PC-9 (cell line): ENCODE results near the gene PHLPP1. TPM values are rescaled to one million over a fixed set of nuclear protein-coding genes. Genes with fewer than 3 reads are reported as not detected.

ENCODE experiments used
- BruUV-seq: library from RNA; stranded (reverse); fragments of 400-500 nt; replicated peaks from 2 replicates; lab custom pipeline; 2021; lab: Mats Ljungman, UMichigan
- CTCF ChIA-PET: fragments of 300-600 bp; sonication (Branson Sonifier 250); formaldehyde crosslinking; loops from one replicate; lab custom pipeline; 2022; ENCODE audit warnings: antibody characterized with exemption; lab: Charles Lee
- POLR2A ChIA-PET: fragments of 300-600 bp; sonication (Branson Sonifier 250); formaldehyde crosslinking; loops from one replicate; lab custom pipeline; 2022; ENCODE audit warnings: antibody characterized with exemption; ENCODE audit not compliant: unreplicated experiment; lab: Charles Lee
- DNase-seq, 2 experiments: peaks; one replicate each; pipeline versions ENCODE4 v3.0.0 to v3.0.0-alpha.2; 2015 to 2022; ENCODE audit warnings: mixed read lengths in 1 of 2
- H2AFZ ChIP-seq: fragments of 200-600 bp; sonication (generic); 2 replicates; pipeline ENCODE4 v1.8.1; 2017; ENCODE audit warnings: antibody characterized with exemption
- H3F3A ChIP-seq: fragments of 200-600 bp; sonication (generic); 2 replicates; pipeline ENCODE4 v1.8.1; 2017; ENCODE audit warnings: antibody characterized with exemption, mild to moderate bottlenecking, low read depth; ENCODE audit not compliant: insufficient read depth
- H3K27ac ChIP-seq: fragments of 200-600 bp; sonication (generic); 2 replicates; pipeline ENCODE4 v1.6.1; 2016; ENCODE audit warnings: mixed run types
- H3K27me3 ChIP-seq: fragments of 200-600 bp; sonication (generic); 2 replicates; pipeline ENCODE4 v1.6.1; 2016; ENCODE audit warnings: low read depth, mixed run types; ENCODE audit not compliant: insufficient read depth
- H3K36me3 ChIP-seq: fragments of 200-600 bp; sonication (generic); 2 replicates; pipeline ENCODE4 v1.6.1; 2016; ENCODE audit warnings: low read depth, mixed run types
- H3K4me1 ChIP-seq: fragments of 200-600 bp; sonication (generic); replicated peaks from 2 replicates; pipeline ENCODE4 v1.6.1; 2016; ENCODE audit warnings: mixed run types; ENCODE audit not compliant: insufficient read depth
- H3K4me2 ChIP-seq: fragments of 200-600 bp; sonication (generic); 2 replicates; pipeline ENCODE4 v1.6.1; 2017; ENCODE audit warnings: mixed run types
- H3K4me3 ChIP-seq: fragments of 200-600 bp; sonication (generic); 2 replicates; pipeline ENCODE4 v1.6.1; 2016; ENCODE audit warnings: mixed run types
- H3K79me2 ChIP-seq: fragments of 200-600 bp; sonication (generic); 2 replicates; pipeline ENCODE4 v1.6.1; 2017; ENCODE audit warnings: low read depth, mixed run types
- H3K9me2 ChIP-seq: fragments of 200-600 bp; sonication (generic); 2 replicates; pipeline ENCODE4 v1.8.1; 2017; ENCODE audit warnings: mild to moderate bottlenecking; ENCODE audit not compliant: insufficient read depth
- H3K9me3 ChIP-seq: fragments of 200-600 bp; sonication (generic); 2 replicates; pipeline ENCODE4 v1.8.1; 2016; ENCODE audit warnings: low read depth; ENCODE audit not compliant: insufficient read depth
- H4K20me1 ChIP-seq: fragments of 200-600 bp; sonication (generic); 2 replicates; pipeline ENCODE4 v1.8.1; 2017; ENCODE audit not compliant: insufficient read depth
- EZH2 ChIP-seq: fragments of 200-600 bp; sonication (generic); IDR thresholded peaks from 2 replicates; pipeline ENCODE4 v1.8.0; 2017; ENCODE audit warnings: antibody characterized with exemption, low read depth
- intact Hi-C: fragments of 100-400 bp; cut with micrococcal nuclease; formaldehyde crosslinking; loops from one replicate; pipeline ENCODE4 v1.10.0; 2022; ENCODE audit not compliant: unreplicated experiment
- total RNA-seq: library from RNA; stranded (reverse); gene quantifications from 2 replicates; pipeline ENCODE4 v1.2.3, GENCODE V29; 2021
- TF ChIP-seq, protein P1 (sequence below): fragments of 200-600 bp; sonication (generic); conservative IDR thresholded peaks from 2 replicates; pipeline ENCODE4 v1.6.1; 2017; ENCODE audit warnings: mixed run types, antibody characterized with exemption, mild to moderate bottlenecking, moderate library complexity

The PHLPP1 gene
- total RNA-seq, 1 experiment from 2014 or later, result 21.1 TPM

DNA sequence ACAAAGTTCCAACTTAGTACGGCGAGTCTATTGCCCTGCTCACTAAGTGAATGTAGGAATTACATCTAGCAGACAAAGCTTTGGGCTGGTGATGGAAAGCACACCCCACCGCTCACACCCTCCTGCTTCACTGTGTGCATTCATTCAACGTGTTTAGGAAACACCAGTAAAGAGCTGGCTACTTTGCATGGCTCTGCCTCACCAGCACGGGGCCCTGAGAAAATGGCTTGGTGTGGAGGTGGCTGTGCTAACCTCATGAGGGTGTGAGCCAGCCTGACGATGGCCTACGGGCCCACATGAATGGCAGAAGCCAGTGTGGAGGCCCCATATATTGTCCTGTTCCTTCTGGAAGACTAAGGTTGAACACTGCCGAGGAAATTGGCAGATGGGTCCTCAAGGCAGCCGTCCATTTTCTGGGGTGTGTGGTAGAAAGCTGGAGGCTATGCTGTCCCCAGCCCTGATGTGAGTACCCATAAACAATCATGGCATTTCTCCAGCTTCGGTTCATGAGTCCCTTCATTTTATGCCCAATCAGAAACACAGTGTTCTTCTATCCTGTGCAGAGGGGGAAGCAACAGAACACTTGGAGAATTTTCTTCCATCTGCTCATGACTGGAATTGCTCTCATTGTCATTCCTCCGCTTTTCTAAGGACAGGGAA, 269.4 kb downstream of the PHLPP1 start:
- H3F3A ChIP-seq, result no peaks in the 10 kb centered on the region
- no peaks in the 10 kb centered on the region for H3K9me3 ChIP-seq
- no peak overlapping the region for H2AFZ ChIP-seq
- no peak for TF ChIP-seq EZH2
- intact Hi-C loops, result no loop called here
- CTCF ChIA-PET, result no interaction called here
- 0 out of 2 replicates have a peak, but pooled peaks cover 4% of the 10 kb centered on the region for H3K36me3 ChIP-seq
- no peaks in the 10 kb centered on the region for H3K79me2 ChIP-seq
- H4K20me1 ChIP-seq, result no peaks in the 10 kb centered on the region
- no peak overlapping the region for H3K27ac ChIP-seq
- no peaks in the 10 kb centered on the region for H3K27me3 ChIP-seq
- POLR2A ChIA-PET, result no interaction called here
- BruUV-seq, result no TSS peak
- DNase-seq, result no peak
- H3K9me2 ChIP-seq, result no peaks in the 10 kb centered on the region
- no peak overlapping the region for H3K4me3 ChIP-seq
- peaks cover under 1% of the 10 kb centered on the region; the same call in 1 of the 2 replicates for H3K4me1 ChIP-seq
- no peak overlapping the region for H3K4me2 ChIP-seq

- H3F3A ChIP-seq, result no peaks in the 10 kb centered on the region
- TF ChIP-seq EZH2, result no peak
- TF ChIP-seq, protein P1, sequence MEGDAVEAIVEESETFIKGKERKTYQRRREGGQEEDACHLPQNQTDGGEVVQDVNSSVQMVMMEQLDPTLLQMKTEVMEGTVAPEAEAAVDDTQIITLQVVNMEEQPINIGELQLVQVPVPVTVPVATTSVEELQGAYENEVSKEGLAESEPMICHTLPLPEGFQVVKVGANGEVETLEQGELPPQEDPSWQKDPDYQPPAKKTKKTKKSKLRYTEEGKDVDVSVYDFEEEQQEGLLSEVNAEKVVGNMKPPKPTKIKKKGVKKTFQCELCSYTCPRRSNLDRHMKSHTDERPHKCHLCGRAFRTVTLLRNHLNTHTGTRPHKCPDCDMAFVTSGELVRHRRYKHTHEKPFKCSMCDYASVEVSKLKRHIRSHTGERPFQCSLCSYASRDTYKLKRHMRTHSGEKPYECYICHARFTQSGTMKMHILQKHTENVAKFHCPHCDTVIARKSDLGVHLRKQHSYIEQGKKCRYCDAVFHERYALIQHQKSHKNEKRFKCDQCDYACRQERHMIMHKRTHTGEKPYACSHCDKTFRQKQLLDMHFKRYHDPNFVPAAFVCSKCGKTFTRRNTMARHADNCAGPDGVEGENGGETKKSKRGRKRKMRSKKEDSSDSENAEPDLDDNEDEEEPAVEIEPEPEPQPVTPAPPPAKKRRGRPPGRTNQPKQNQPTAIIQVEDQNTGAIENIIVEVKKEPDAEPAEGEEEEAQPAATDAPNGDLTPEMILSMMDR, result no peak
- CTCF ChIA-PET, result no interaction called here
Measured at GRCh38 chr18:62986490-62986889, 271.1 kb downstream of the PHLPP1 start.

DNA sequence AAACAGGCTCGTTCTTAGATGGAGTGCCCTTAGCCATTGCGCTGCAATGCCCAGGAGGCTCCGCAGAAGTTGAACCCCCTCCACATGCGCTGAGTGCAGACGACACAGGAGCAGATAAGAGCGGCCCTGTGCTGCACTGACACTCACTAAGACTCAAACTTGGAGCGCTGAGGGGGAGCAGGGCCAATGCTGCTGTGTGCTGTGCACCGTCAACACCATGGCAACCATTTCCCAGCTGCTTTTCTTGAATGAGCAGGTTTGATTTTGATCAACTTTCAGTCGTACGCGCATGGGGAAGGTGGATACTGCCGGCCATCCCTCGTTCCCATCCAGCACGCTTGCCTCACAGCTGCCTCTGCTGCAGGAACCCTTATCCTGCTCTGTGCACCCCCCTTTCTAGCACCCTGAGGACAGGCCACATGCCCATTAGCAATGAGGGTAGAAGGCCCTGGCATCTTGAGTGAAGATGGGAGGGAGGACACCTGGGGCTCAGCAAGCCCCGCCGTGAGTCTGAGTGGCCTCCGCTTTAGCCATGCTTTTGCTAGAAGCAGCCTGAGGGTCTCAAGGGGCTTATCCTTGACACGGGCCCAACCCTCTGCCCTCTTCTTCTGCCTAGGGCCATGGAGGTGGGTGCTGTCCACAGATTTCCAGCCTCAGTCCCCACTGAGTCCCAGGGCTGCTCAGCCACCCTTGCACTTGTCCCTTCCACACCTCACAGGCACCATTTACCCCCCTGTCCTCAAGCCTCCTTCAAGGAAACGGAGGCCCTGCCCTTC, 271.9 kb downstream of the PHLPP1 start:
- Histone ChIP-seq H3K9me2 (no peaks in the 10 kb centered on the region), H3K27me3 (no peaks in the 10 kb centered on the region), H4K20me1 (no peaks in the 10 kb centered on the region), H3K4me2 (no peak overlapping the region), H3K4me3 (no peak overlapping the region), H3K79me2 (no peaks in the 10 kb centered on the region), H3K36me3 (no peaks in the 10 kb centered on the region), H3K4me1 (0 out of 2 replicates have a peak, but pooled peaks cover 1% of the 10 kb centered on the region), H3F3A (no peaks in the 10 kb centered on the region), H2AFZ (no peak overlapping the region), H3K9me3 (no peaks in the 10 kb centered on the region), H3K27ac (no peak overlapping the region)
- CTCF ChIA-PET, result no interaction called here
- intact Hi-C loops, result no loop called here
- no peak for TF ChIP-seq EZH2
- TF ChIP-seq, protein P1, result no peak
- POLR2A ChIA-PET, result no interaction called here
- no TSS peak for BruUV-seq
- no peak for DNase-seq

More at GRCh38 chr18:62986490-62986889, 271.1 kb downstream of the PHLPP1 start:
- no TSS peak for BruUV-seq
- Histone ChIP-seq H3K4me3 (no peak overlapping the region), H3K27me3 (no peaks in the 10 kb centered on the region), H4K20me1 (no peaks in the 10 kb centered on the region), H3K4me2 (no peak overlapping the region), H3K79me2 (no peaks in the 10 kb centered on the region), H3K4me1 (no peaks in the 10 kb centered on the region), H3K36me3 (no peaks in the 10 kb centered on the region), H3K9me2 (no peaks in the 10 kb centered on the region), H3K27ac (no peak overlapping the region), H2AFZ (no peak overlapping the region), H3K9me3 (no peaks in the 10 kb centered on the region)
- POLR2A ChIA-PET, result no interaction called here
- DNase-seq, result no peak
- intact Hi-C loops, result no loop called here
